DOHH2 (cell line): Measurements from ENCODE around the gene TPRN.

ENCODE experiments used
- H3F3A ChIP-seq: fragments of 200-600 bp; sonication (generic), shearing (Covaris generic); 2 replicates; pipeline ENCODE4 v1.6.0; 2016; ENCODE audit warnings: antibody characterized with exemption, mild to moderate bottlenecking; ENCODE audit not compliant: control insufficient read depth, insufficient read depth
- H3K27ac ChIP-seq: fragments of 200-600 bp; sonication (generic); 2 replicates; pipeline ENCODE4 v1.5.1; 2014; ENCODE audit warnings: low read depth, mild to moderate bottlenecking, low read length, moderate library complexity
- H3K27me3 ChIP-seq: fragments of 200-600 bp; sonication (generic); 2 replicates; pipeline ENCODE4 v1.6.1; 2014; ENCODE audit warnings: mild to moderate bottlenecking, low read length, mixed read lengths; ENCODE audit not compliant: control insufficient read depth
- H3K36me3 ChIP-seq: fragments of 200-600 bp; sonication (generic); 2 replicates; pipeline ENCODE4 v1.6.1; 2014; ENCODE audit warnings: mild to moderate bottlenecking, low read length, moderate library complexity, mixed read lengths; ENCODE audit not compliant: control insufficient read depth
- H3K4me1 ChIP-seq: fragments of 200-600 bp; sonication (generic); 2 replicates; pipeline ENCODE4 v1.6.1; 2014; ENCODE audit warnings: mild to moderate bottlenecking, low read length, mixed read lengths; ENCODE audit not compliant: control insufficient read depth
- H3K4me2 ChIP-seq: fragments of 200-600 bp; sonication (generic); 2 replicates; pipeline ENCODE4 v1.6.0; 2014; ENCODE audit warnings: mild to moderate bottlenecking, low read length, moderate library complexity
- H3K4me3 ChIP-seq: fragments of 200-600 bp; sonication (generic); 2 replicates; pipeline ENCODE4 v1.5.1; 2014; ENCODE audit warnings: mild to moderate bottlenecking, low read length, mixed read lengths
- H3K79me2 ChIP-seq: fragments of 200-600 bp; sonication (generic); 2 replicates; pipeline ENCODE4 v1.6.1; 2014; ENCODE audit warnings: mild to moderate bottlenecking, low read length, mixed read lengths; ENCODE audit not compliant: control insufficient read depth
- H3K9me2 ChIP-seq: fragments of 200-600 bp; sonication (generic); replicated peaks from 2 replicates; pipeline ENCODE4 v1.6.1; 2014; ENCODE audit warnings: mild to moderate bottlenecking, low read length, mixed read lengths; ENCODE audit not compliant: control insufficient read depth
- H3K9me3 ChIP-seq: fragments of 200-600 bp; sonication (generic); 2 replicates; pipeline ENCODE4 v1.6.1; 2014; ENCODE audit warnings: antibody characterized with exemption, low read length, mixed read lengths; ENCODE audit not compliant: control insufficient read depth, insufficient read depth
- H4K20me1 ChIP-seq: fragments of 200-600 bp; sonication (generic); 2 replicates; pipeline ENCODE4 v1.6.0; 2014; ENCODE audit warnings: low read depth, mild to moderate bottlenecking, antibody characterized with exemption, low read length, moderate library complexity; ENCODE audit not compliant: control insufficient read depth, insufficient read depth
- CTCF ChIP-seq: fragments of 200-600 bp; sonication (generic); IDR thresholded peaks from one replicate; pipeline ENCODE4 v1.5.1; 2014; ENCODE audit warnings: antibody characterized with exemption, mild to moderate bottlenecking, low read depth, low read length; ENCODE audit not compliant: poor library complexity, severe bottlenecking
- EZH2phosphoT487 ChIP-seq: fragments of 200-600 bp; sonication (generic); IDR thresholded peaks from 2 replicates; pipeline ENCODE4 v1.6.1; 2017; ENCODE audit warnings: borderline replicate concordance, mild to moderate bottlenecking, antibody characterized with exemption, low read length, moderate library complexity, mixed read lengths

The TPRN gene

GRCh38 chr9:137179761-137180160, 20.8 kb downstream of the TPRN start:
- H3K27me3 ChIP-seq = no peaks in the 10 kb centered on the region
- H3K4me2 ChIP-seq = no peak overlapping the region
- no peaks in the 10 kb centered on the region for H3K9me2 ChIP-seq
- H3K79me2 ChIP-seq = no peaks in the 10 kb centered on the region
- no peak overlapping the region for H3K27ac ChIP-seq
- no peaks in the 10 kb centered on the region for H3K9me3 ChIP-seq
- peaks cover 6% of the 10 kb centered on the region for H3K4me1 ChIP-seq
- peaks cover 5% of the 10 kb centered on the region; the same call in 1 of the 2 replicates for H4K20me1 ChIP-seq
- peaks cover 7% of the 10 kb centered on the region for H3F3A ChIP-seq
- no peak overlapping the region for H3K4me3 ChIP-seq
- TF ChIP-seq EZH2phosphoT487 (no peak), CTCF (no peak)
- H3K36me3 ChIP-seq = peaks cover 38% of the 10 kb centered on the region

GRCh38 chr9:137178939-137179630, 21.5 kb downstream of the TPRN start:
- no peaks in the 10 kb centered on the region for H3K79me2 ChIP-seq
- no peaks in the 10 kb centered on the region for H3K9me2 ChIP-seq
- TF ChIP-seq CTCF = no peak
- TF ChIP-seq EZH2phosphoT487 = no peak
- H3K36me3 ChIP-seq = peaks cover 38% of the 10 kb centered on the region
- no peak overlapping the region for H3K27ac ChIP-seq
- H3K4me3 ChIP-seq = no peak overlapping the region
- peaks cover 5% of the 10 kb centered on the region; the same call in 1 of the 2 replicates for H4K20me1 ChIP-seq
- H3K27me3 ChIP-seq = no peaks in the 10 kb centered on the region
- H3F3A ChIP-seq = peaks cover 7% of the 10 kb centered on the region
- no peak overlapping the region for H3K4me2 ChIP-seq
- H3K9me3 ChIP-seq = no peaks in the 10 kb centered on the region
- H3K4me1 ChIP-seq = peaks cover 12% of the 10 kb centered on the region

GRCh38 chr9:137178201-137178938, 22.2 kb downstream of the TPRN start:
- Histone ChIP-seq H3K4me3 (no peak overlapping the region), H3F3A (peaks cover 7% of the 10 kb centered on the region), H3K4me2 (no peak overlapping the region), H3K4me1 (peaks cover 19% of the 10 kb centered on the region), H4K20me1 (peaks cover 5% of the 10 kb centered on the region; the same call in 1 of the 2 replicates), H3K27me3 (no peaks in the 10 kb centered on the region), H3K9me3 (no peaks in the 10 kb centered on the region), H3K36me3 (peaks cover 32% of the 10 kb centered on the region), H3K79me2 (no peaks in the 10 kb centered on the region), H3K27ac (no peak overlapping the region), H3K9me2 (no peaks in the 10 kb centered on the region)
- no peak for TF ChIP-seq EZH2phosphoT487
